Prostate gland (tissue), 2 donors: Measurements from ENCODE around the gene ADAR. TPM values are rescaled to one million over a fixed set of nuclear protein-coding genes. Genes with fewer than 3 reads are reported as not detected.

Experiments
- DNase-seq: peaks from one replicate; pipeline ENCODE4 v3.0.0-alpha.2; 2019; ENCODE audit warnings: low spot score
- H3K27ac ChIP-seq, 2 donors: fragments of 200-600 bp; sonication (generic); 2 replicates each; pipeline ENCODE4 v1.5.1; 2017 to 2019
- H3K27me3 ChIP-seq: fragments of 200-600 bp; sonication (generic); replicated peaks from 2 replicates; pipeline ENCODE4 v1.5.1; 2019; ENCODE audit not compliant: insufficient read depth
- H3K36me3 ChIP-seq, 2 donors: fragments of 200-600 bp; sonication (generic); 1 replicate in 1 of 2; 2 replicates in 1 of 2; pipeline versions ENCODE4 v1.5.1 to v1.8.1; 2017 to 2019
- H3K4me1 ChIP-seq: fragments of 200-600 bp; sonication (generic); replicated peaks from 2 replicates; pipeline ENCODE4 v1.5.1; 2019
- H3K4me3 ChIP-seq, 2 donors: fragments of 200-600 bp; sonication (generic); 2 replicates each; pipeline ENCODE4 v1.5.1; 2017 to 2019
- H3K9me3 ChIP-seq: fragments of 200-600 bp; sonication (generic); 2 replicates; pipeline ENCODE4 v1.5.1; 2017
- CTCF ChIP-seq, 4 experiments: fragments of 200-600 bp in 2 of 4; fragments of 450-650 bp in 2 of 4; sonication (generic) in 2 of 4; IDR thresholded peaks; 1 replicate in 3 of 4; 2 replicates in 1 of 4; pipeline ENCODE4 v1.5.1; 2016 to 2019; ENCODE audit warnings: antibody characterized with exemption in 4 of 4, mild to moderate bottlenecking in 2 of 4, moderate library complexity in 2 of 4
- POLR2A ChIP-seq: fragments of 450-650 bp; IDR thresholded peaks from one replicate; pipeline ENCODE4 v1.6.1; 2016; ENCODE audit warnings: antibody characterized with exemption, mild to moderate bottlenecking
- POLR2AphosphoS5 ChIP-seq: sonication (generic); formaldehyde crosslinking; IDR thresholded peaks from one replicate; pipeline ENCODE4 v1.6.1; 2017; ENCODE audit warnings: antibody characterized with exemption
- WGBS: methylation state at CpG from one replicate; pipeline ENCODE4 v1.1.5; 2018; 5-methylcytosine and 5-hydroxymethylcytosine counted together
- intact Hi-C: fragments of 100-400 bp; cut with DNase I; formaldehyde crosslinking; loops from one replicate; pipeline ENCODE4 v1.14.2; 2022
- total RNA-seq, 2 donors: library from RNA; depleted of rRNA; stranded (reverse); fragments of >200 nt; gene quantifications; one replicate each; pipeline ENCODE4 v1.1.0, GENCODE V29; 2016

Gene ADAR
- total RNA-seq, 2 donors from 2014 or later = 98.1 to 181 TPM

GRCh38 chr1:154559466-154560044 lies 48.4 kb downstream of the ADAR start:
- peak overlapping the region; percentile 82 to 89 for H3K27ac ChIP-seq
- WGBS = 8% methylated on average over 13 of the region's 13 CpGs
- no peaks in the 10 kb centered on the region for H3K27me3 ChIP-seq
- H3K4me3 ChIP-seq = peak overlapping the region; percentile 85 to 88
- peaks cover 7 to 9% of the 10 kb centered on the region in 2 donors for H3K36me3 ChIP-seq
- peak; percentile 71 for TF ChIP-seq POLR2AphosphoS5
- TF ChIP-seq CTCF (IDR thresholded peaks at IDR 0.05) = peak; percentile 84 to 97 (median 94)
- TF ChIP-seq POLR2A = no peak
- intact Hi-C loops = loop anchor here (2.0 to 10.0 kb wide), 4 partner anchors 155 to 505 kb away; partner anchors contain the start of genes EFNA4 and IL6R
- peak; percentile 88 for DNase-seq
- peaks cover 6% of the 10 kb centered on the region for H3K4me1 ChIP-seq
- H3K9me3 ChIP-seq = no peaks in the 10 kb centered on the region

DNA sequence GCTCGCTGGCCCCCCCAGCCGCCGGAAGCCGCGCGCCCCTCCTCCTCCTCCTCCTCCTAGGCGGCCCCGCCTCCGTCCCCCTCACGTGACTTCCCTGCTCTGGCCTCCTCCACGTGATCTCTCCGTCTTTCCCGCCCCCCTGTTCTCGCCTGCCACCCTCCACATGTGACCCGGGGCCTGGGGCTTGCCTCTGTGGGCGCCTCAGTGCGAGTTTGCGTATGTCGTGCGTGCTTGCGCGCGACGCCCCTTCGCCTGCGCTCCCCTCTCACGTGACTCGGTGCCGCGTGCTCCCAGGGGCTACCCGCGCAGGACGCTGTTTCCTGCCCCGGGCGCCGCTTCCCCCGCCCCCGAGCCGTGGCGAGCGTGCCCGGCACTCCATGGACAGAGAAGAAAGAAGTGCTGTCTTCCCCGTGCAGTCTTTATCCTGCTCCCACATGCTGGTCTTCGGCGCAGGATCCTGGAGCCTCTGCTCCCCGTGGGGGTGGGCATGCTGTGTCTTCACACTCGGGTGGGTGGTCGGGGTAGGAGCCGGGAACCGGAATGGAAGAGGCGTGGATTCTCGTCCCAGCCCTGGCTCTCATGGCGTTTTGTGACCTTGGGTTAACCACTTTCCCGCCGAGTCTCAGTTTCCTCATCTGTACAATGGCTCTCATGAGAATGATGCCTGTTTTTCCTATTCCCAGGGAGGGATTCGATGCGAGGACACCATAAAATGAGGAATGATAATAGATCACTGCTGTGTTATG lies 49.1 kb downstream of the ADAR start:
- 1% methylated on average over 51 of the region's 57 CpGs for WGBS
- Histone ChIP-seq H3K27me3 (no peaks in the 10 kb centered on the region), H3K27ac (peak overlapping the region; percentile 82 to 89), H3K4me3 (peak overlapping the region; percentile 85 to 88), H3K36me3 (peaks cover 9 to 14% of the 10 kb centered on the region in 2 donors), H3K9me3 (no peaks in the 10 kb centered on the region), H3K4me1 (peaks cover 6% of the 10 kb centered on the region)
- intact Hi-C loops = loop anchor here (2.0 to 10.0 kb wide), 4 partner anchors 154 to 506 kb away; partner anchors contain the start of genes EFNA4 and IL6R
- TF ChIP-seq POLR2AphosphoS5 (peak; percentile 99), CTCF (IDR thresholded peaks at IDR 0.05) (peak in 1 of 4 experiments; percentile 29), POLR2A (peak; percentile 57)
- DNase-seq = peak; percentile 99

- Histone ChIP-seq H3K27me3 (no peaks in the 10 kb centered on the region), H3K4me1 (peaks cover 6% of the 10 kb centered on the region), H3K27ac (peak within 1 kb of the TSS; percentile 82 to 89), H3K9me3 (no peaks in the 10 kb centered on the region), H3K36me3 (peaks cover 9 to 22% of the 10 kb centered on the region in 2 donors), H3K4me3 (peak within 1 kb of the TSS; percentile 85 to 88)
- under 1% methylated on average over 19 of the region's 69 CpGs for WGBS
- DNase-seq = peak; percentile 26
- TF ChIP-seq POLR2A = no peak
- TF ChIP-seq CTCF (IDR thresholded peaks at IDR 0.05) = no peak
- TF ChIP-seq POLR2AphosphoS5 = no peak
- intact Hi-C loops = loop anchor here (2.0 to 10.0 kb wide), 4 partner anchors 153 to 507 kb away; partner anchors contain the start of genes EFNA4 and IL6R
These were observed 49.9 kb downstream of the ADAR start, which contains the start of gene UBE2Q1 for GRCh38 chr1:154557939-154558719. Gene UBE2Q1, minus strand, starts transcription at chr1:154558662. Its CDS starts 109 bp downstream, at chr1:154558553.

- Histone ChIP-seq H3K9me3 (no peaks in the 10 kb centered on the region), H3K4me1 (peaks cover 6% of the 10 kb centered on the region), H3K27me3 (no peaks in the 10 kb centered on the region), H3K36me3 (peaks cover 10 to 28% of the 10 kb centered on the region in 2 donors), H3K27ac (peak overlapping the region; percentile 81 to 82), H3K4me3 (peak overlapping the region; percentile 85 to 88)
- no peak for DNase-seq
- intact Hi-C loops = loop anchor here (10.0 kb wide), 2 partner anchors 153 to 507 kb away; partner anchors contain the start of genes EFNA4 and IL6R
- WGBS = 14% methylated on average over 7 of the region's 7 CpGs
- TF ChIP-seq POLR2A = no peak
- TF ChIP-seq CTCF (IDR thresholded peaks at IDR 0.05) = no peak
- TF ChIP-seq POLR2AphosphoS5 = no peak
These were observed 50.6 kb downstream of the ADAR start for GRCh38 chr1:154557248-154557938.
